Nephron progenitor cell (in vitro differentiated cells): ENCODE measurements around the gene ASGR2.

Source experiments
- DNase-seq: peaks from one replicate; pipeline ENCODE4 v3.0.0; 2021
- H3K27ac Mint-ChIP-seq: 2 replicates; pipeline ENCODE4 v1.8.0; 2021; ENCODE audit warnings: mild to moderate bottlenecking, moderate library complexity, mixed read lengths
- H3K27me3 Mint-ChIP-seq: 2 replicates; pipeline ENCODE4 v1.8.0; 2021; ENCODE audit warnings: mild to moderate bottlenecking, low read depth, mixed read lengths; ENCODE audit not compliant: poor library complexity
- H3K36me3 Mint-ChIP-seq: 2 replicates; pipeline ENCODE4 v1.8.0; 2021; ENCODE audit warnings: low read depth, mixed read lengths
- H3K4me1 Mint-ChIP-seq: 2 replicates; pipeline ENCODE4 v1.8.0; 2021; ENCODE audit warnings: mixed read lengths
- H3K4me3 Mint-ChIP-seq: 2 replicates; pipeline ENCODE4 v1.8.0; 2021; ENCODE audit warnings: mild to moderate bottlenecking, moderate library complexity, mixed read lengths
- H3K9me3 Mint-ChIP-seq: 2 replicates; pipeline ENCODE4 v1.8.0; 2021; ENCODE audit warnings: mild to moderate bottlenecking, moderate library complexity, mixed read lengths
- TF ChIP-seq, protein P1 (sequence below): fragments of 200-600 bp; sonication (generic); IDR thresholded peaks from 2 replicates; pipeline ENCODE4 v1.5.0; 2021; ENCODE audit warnings: antibody characterized with exemption

The ASGR2 gene

DNA sequence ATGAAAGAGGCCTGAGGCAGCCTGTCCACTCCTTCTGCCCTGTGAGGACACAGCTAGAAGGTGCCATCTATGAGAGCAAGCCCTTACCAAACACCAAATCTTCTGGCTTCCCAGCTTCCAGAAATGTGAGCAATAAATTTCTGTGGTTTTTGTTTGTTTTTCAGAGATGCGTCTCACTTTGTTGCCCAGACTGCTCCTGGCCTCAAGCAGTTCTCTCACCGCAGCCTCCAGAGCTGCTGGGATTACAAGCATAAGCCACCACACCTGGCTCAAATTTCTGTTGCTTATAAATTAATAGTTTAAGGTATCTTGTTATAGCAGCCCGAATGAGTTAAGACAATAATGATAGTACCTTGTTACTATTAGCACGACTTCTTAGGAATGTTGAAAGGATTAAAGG lies 58.2 kb downstream of the ASGR2 start:
- Mint-ChIP-seq H3K27ac (no peak overlapping the region), H3K4me1 (peaks cover 20% of the 10 kb centered on the region), H3K27me3 (no peaks in the 10 kb centered on the region), H3K9me3 (no peaks in the 10 kb centered on the region), H3K4me3 (no peak overlapping the region), H3K36me3 (no peaks in the 10 kb centered on the region)
- TF ChIP-seq, protein P1, sequence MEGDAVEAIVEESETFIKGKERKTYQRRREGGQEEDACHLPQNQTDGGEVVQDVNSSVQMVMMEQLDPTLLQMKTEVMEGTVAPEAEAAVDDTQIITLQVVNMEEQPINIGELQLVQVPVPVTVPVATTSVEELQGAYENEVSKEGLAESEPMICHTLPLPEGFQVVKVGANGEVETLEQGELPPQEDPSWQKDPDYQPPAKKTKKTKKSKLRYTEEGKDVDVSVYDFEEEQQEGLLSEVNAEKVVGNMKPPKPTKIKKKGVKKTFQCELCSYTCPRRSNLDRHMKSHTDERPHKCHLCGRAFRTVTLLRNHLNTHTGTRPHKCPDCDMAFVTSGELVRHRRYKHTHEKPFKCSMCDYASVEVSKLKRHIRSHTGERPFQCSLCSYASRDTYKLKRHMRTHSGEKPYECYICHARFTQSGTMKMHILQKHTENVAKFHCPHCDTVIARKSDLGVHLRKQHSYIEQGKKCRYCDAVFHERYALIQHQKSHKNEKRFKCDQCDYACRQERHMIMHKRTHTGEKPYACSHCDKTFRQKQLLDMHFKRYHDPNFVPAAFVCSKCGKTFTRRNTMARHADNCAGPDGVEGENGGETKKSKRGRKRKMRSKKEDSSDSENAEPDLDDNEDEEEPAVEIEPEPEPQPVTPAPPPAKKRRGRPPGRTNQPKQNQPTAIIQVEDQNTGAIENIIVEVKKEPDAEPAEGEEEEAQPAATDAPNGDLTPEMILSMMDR: no peak
- DNase-seq: no peak
